HEK293T (cell line): ENCODE measurements around the gene CHST1.

Experiments
- ARNT ChIP-seq: fragments of 450-650 bp; IDR thresholded peaks from 2 replicates; pipeline ENCODE4 v1.6.1; 2017; ENCODE audit warnings: mild to moderate bottlenecking
- ELF4 ChIP-seq: fragments of 450-650 bp; IDR thresholded peaks from 2 replicates; pipeline ENCODE4 v1.6.1; 2017; ENCODE audit warnings: antibody characterized with exemption
- FOXA1 ChIP-seq: fragments of 450-650 bp; IDR thresholded peaks from 2 replicates; pipeline ENCODE4 v1.6.1; 2016; ENCODE audit warnings: mild to moderate bottlenecking
- NFRKB ChIP-seq: fragments of 450-650 bp; IDR thresholded peaks from 2 replicates; pipeline ENCODE4 v1.6.1; 2016; ENCODE audit warnings: mild to moderate bottlenecking, moderate library complexity
- SUZ12 ChIP-seq: fragments of 450-650 bp; IDR thresholded peaks from 2 replicates; pipeline ENCODE4 v1.6.1; 2016; ENCODE audit warnings: mild to moderate bottlenecking
- TARDBP ChIP-seq: fragments of 450-650 bp; IDR thresholded peaks from 2 replicates; pipeline ENCODE4 v1.6.1; 2016
- ZNF384 ChIP-seq: fragments of 450-650 bp; IDR thresholded peaks from 2 replicates; pipeline ENCODE4 v1.6.1; 2016

DNA sequence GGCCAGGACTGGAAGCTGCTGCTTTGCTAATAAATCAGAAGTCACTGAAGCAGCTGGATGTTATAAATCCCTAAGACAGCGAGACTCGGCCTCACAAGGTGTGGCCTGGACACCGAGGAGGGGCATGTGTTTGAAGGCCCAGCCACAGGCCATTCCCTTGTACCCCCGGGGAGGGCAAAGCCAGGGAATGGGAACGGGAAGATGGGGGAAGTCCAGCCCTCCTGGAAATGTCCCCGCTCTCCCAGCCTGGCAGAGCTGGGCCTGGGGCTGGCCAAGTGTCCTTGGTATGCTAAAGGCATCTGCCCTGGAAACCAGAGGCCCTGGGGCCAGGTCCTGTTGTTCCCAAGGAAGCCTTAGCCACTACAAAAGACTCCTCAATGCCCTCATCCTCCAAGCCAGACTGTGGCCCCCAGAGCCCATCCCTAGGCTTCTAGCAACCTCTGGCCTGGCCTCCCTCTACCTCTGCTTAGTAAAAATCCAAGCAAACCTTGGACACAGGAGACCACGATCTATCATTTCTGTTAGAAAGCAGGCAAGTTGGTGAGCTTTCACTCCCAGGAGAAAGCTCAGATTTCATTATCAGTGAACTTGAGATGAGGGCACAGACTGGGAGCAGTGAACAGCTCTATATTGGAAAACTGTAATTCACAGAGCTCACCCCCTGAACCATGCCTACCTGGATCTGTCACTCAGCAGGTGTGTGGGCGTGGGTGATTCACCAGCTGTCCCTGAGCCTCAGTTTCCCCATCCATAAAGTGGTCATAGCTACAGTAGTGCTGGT lies 11.0 kb downstream of the CHST1 start:
- TF ChIP-seq SUZ12 (no peak), FOXA1 (no peak), NFRKB (no peak), ZNF384 (no peak), ELF4 (no peak), TARDBP (no peak), ARNT (no peak)
